G401.6 (cell line): ENCODE data around the gene DENND6B.

ENCODE experiments used
- FAIRE-seq: peaks from 2 replicates; lab custom pipeline; 2012; peaks lifted over from hg19 to GRCh38; lab: Jason Lieb, UNC

DENND6B gene

GRCh38 chr22:50315289-50316113 lies 11.3 kb downstream of the DENND6B start:
- FAIRE-seq: no peak

DNA sequence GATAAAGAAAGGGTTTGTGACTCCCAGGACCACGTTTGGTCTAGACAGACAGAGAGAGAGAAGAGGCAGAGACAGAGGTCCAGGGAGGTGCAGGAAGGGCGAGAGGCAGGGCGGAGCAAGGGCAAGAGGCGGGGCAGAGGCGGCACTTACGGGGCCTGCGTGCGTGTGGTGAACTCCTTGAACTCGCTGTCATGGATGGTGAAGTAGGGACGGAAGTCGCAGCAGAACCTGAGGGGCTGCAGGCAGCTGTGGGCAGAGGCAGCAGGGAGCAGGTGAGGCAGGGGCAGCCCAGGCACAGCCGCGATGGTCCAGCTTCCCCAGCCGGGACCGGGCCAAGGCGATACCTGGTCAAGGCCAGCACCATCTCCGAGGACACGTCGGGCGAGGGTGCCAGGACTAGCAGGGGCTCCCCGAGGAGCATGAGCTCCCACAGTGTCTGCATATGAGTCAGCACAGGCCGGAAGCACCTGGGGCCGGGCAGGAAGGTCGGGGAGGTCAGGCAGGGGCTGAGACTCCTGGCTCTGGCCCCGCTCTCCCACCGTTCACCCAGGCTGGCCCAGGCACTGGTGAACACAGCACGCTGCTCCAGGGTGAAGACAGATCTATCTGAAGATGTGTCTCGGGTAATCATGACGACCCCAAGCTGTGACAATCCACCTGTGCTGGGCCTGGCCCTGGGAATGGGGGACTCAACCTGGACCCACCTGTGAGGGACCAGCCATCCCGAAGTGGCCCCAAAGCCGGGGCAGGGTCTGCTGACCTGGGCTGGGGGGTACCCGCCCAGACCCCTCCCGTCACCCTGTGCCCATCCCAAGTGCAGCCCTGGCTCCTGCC lies 12.1 kb downstream of the DENND6B start:
- peak; percentile 55 for FAIRE-seq

- FAIRE-seq: no peak
These were observed 12.7 kb downstream of the DENND6B start for GRCh38 chr22:50314081-50314454.

DNA sequence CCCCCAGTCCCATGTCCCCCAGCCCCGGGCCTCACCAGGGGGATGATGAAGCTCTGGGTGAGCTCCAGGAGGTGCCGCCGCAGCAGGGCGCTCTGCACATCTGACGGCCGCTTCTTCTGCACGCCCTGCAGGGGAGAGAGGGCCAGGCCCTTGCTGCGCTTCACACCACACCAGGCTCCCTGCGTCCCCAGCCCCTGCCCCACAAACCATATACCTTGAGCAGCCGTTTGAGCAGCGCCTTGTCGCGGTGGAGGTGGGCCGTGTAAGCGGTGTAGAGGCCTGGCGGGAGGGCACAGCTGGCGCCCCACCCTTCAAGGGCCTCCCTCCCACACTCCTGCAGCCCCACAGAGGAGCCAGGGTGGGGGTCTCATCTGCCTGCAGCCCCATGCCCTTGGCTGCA lies 13.2 kb downstream of the DENND6B start:
- no peak for FAIRE-seq

DNA sequence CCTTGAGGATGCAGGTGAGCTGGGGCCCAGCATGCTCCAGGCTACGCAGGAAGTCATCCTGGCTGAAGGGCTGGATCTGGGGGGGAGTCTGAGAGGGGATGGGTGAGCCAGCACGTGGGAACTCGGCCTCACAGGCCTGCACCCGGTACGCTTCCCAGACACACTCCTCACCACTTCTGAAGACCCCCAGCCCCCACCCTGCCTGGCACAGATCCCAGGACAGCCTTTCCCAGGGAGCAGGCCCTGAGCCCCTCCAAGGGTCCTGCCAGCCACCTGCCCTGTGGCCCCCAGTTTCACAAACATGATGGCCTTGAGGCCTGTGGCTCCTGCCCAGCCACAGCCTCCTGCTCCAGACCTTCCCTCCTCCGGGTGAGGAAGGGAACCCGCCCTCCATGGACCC lies 13.8 kb downstream of the DENND6B start:
- FAIRE-seq: no peak

GRCh38 chr22:50312371-50312770 lies 14.4 kb downstream of the DENND6B start:
- no peak for FAIRE-seq

DNA sequence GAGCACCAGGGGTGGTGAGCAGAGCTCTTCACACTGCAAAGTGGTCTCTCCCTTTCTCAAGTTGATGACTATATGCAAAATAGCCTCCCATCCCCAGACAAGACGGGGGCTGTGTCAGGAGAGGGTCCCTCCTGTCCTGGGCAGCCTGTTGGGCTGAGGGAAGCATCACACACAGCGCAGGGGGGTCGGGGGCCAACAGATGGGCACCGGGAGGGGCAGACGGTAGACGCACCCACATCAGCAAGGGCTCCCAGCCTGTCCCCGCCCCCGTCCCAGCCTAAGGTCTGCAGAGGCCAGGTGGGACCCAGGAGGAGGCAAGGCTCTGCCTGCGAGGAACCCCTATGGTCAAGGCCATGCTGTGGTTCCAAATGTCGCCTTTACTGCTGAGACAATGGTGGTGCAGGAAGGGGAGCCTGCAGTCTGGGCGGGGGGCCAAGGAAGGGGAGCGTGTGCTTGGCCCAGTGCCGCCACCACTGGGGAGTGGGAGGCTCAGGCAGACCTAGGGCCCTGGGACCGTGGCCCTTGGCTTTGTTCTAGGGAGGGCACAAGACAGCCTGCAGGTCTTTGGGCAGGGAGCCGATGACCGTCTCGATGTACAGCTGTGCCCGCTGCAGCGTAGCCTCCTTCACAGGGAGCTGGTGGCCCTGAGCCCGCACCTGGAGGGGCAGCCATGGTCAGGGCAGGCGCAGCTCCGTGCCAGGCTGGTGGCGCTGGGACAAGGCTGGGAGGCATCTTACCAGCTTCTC lies 15.0 kb downstream of the DENND6B start:
- FAIRE-seq: no peak

DNA sequence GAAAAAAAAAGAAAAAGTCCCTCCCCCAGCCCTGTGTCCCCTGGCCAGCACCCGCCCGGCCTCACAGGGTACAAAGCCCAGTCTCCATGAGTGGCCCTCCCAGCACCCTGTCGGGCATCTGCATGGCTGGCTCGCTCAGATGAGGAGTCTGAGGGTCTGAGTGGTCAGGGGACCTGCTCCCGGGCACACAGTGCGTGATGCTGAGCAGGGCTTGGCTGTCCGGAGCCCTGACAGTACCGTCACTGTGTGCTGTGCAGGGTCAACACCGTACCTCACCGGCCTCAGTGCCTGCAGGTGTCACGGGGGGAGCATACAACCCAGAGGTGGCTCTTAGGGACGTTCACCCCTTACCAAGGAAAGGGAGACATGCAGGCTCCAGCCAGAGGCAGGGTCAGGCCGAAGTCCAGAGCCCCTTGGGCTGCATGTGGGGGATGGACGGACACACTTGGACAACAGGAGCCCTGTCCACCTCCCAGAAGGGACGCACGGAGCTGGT lies 15.8 kb downstream of the DENND6B start:
- FAIRE-seq: no peak

GRCh38 chr22:50310031-50310722 lies 16.6 kb downstream of the DENND6B start:
- peak; percentile 68 for FAIRE-seq

DNA sequence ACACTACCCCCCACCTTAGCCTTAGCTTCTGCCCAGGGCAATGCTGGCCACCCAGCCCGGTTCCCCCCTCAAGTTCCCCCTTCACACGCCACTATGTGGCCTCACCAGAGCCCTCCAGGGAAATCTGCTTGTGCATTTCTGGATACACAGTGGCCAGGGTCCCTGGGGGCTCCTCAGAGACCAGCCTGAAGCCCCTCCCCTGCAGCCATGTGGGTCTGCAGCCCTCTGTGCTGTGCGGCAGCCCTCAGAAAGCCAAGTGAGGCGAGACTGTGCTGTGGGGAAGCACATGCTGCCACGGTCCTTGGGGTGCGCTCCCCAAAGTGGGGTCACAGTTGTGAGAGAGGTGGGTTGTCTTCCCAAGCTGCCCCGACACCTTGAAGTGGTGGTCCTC lies 17.2 kb downstream of the DENND6B start:
- no peak for FAIRE-seq

DNA sequence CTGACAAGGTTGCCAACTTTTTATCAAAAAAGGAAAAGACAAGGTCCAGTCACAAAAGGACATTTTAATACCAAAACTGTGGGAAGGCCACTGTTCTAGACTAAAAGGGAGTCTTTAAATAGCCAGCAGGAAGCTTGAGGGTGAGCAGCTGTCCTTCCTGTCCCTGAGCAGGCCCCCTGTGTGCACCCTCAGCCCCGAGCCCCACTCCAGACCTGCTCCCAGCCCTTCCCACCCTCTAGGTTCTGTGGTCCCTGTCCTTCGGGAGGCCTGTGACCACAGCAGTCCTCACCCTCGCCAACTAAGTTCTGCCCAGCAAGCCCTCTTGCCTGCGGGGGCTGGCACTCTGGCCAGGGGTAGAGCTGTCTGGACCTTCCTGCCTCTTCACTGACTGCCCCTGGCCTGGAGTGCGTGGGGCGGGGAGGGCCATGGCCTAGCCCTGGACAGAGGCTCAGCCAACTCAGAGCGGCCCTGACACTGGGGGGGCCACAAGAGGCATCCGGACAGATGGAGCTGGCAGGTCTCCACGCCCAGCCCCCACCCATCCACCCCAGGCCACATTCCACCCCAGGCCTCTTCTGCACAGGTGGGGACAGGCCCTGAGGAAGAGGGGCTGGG lies 17.7 kb downstream of the DENND6B start:
- no peak for FAIRE-seq

- FAIRE-seq: peak; percentile 81
These were observed 18.2 kb downstream of the DENND6B start for GRCh38 chr22:50308597-50308935.

- no peak for FAIRE-seq
These were observed 18.8 kb downstream of the DENND6B start for GRCh38 chr22:50307890-50308596.

DNA sequence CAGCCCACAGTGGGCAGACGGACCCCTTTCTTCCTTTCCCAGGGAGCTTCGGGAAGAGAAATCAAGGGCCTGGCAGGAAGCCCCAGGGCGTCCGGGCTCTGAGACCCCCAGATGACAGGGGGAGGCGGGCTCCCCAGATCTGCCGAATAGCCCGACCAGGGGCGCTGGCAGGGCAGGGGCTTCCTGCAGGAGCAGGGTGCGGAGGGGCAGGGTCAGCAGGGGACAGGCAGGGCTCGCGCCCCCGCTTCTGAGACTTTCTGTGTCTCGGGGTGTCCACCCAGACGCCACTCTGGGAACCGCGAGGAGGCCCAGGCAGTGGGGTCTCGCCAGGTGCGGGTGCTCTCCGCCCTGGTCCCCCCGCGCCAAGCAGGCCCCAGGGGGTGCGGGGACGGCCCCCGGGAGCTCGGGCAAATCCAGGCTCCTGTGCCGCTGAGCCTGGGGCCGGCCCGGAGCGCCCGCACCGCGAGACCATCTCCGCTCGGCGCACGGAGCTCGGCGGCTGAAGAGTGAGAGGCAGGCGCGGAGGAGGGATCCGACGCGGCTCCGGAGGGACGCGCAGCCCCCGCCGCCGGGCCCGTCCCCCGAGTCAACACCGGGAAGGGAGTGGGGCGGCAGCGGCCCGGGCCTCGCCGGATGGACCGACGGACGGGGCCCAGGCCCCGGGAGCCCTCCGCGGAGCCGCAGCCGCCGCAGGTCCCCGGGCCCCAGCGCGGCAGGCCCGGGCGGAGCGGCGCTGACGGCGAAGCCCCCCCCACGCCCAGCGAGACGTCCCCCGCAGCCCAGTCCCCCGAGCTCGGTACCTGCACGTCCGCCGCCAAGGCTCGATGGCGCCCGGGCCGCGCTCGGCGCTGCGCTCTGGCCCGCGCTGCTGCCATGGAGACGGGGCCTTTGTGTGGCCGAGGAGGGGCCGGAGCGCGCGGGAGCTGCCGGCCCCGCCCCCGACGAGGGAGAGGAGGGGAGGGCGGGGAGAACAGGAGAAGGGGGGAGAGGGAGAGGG lies 19.8 kb downstream of the DENND6B start, which contains the start of gene PLXNB2:
PLXNB2 (minus strand) TSS at position 894 of the 997 bp plus-strand sequence. CDS start 17,062 bp downstream, outside the sequence.
- FAIRE-seq: no peak

DNA sequence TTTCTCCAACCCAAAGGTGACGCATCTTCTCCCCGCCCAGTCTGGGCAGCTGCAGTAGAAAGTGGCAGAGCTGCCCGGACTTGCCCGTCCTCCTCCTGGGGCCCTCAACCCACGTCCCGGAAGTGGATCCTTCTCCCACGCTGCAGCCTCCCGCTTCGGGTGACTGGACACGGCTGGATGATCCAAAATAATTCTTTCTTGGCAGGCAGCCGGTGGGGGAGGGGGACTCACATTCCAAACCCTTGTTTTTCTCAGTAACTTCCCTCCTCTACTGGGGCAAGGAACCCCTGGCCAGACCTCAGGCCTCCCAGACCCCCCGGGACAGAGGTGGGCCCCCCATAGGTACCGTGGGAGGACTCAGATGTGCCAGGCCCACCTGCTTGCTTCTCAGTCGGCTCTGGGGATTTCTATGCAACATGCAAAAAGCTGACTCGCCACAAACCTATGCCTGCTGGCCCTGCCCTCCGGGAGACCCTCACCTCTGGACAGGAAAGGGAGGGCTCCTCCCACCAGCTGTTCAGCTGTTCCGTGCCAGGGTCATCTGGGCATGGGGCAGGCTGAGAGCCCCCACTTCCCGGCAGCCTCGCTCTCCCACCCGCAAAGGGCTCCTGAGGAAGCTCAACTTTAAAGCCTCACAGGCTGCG lies 20.8 kb downstream of the DENND6B start:
- FAIRE-seq: no peak

DNA sequence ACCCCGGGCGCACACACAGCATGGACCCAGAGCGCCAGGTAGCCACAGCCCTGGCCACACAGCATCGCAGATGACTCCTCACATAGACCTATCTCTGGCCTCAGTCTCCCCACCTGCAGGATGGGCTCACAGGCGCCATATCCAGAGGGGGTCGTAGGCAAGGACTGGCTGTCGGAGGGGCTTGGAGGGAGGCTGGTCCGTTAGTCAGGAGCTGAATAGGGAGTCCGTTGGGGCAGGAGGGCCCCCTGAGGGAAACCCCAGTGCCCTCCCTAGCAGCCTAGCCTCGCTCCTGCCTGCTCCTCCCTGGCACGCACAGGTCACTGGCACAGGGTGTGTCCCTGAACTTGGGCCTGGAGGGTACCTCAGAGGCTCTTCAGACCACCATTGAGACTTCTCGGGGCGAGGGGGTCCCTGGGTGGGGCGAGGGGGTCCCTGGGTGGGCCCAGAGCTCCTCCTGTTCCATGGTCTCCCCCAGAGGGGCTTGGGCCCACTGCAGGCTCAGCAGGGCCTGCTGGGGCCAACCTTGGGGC lies 21.4 kb downstream of the DENND6B start:
- no peak for FAIRE-seq

GRCh38 chr22:50304528-50305392 lies 22.1 kb downstream of the DENND6B start:
- no peak for FAIRE-seq
